Measurements from ENCODE around the gene SERPINB2. TPM values are rescaled to one million over a fixed set of nuclear protein-coding genes. Genes with fewer than 3 reads are reported as not detected.

The SERPINB2 gene
- total and polyA plus RNA-seq, 10 of the 15 experiments (the other 5 are each of a cell fraction or from before 2014, with no cell fraction given): 9.6 to 25.3 (median 14.0) TPM

DNA sequence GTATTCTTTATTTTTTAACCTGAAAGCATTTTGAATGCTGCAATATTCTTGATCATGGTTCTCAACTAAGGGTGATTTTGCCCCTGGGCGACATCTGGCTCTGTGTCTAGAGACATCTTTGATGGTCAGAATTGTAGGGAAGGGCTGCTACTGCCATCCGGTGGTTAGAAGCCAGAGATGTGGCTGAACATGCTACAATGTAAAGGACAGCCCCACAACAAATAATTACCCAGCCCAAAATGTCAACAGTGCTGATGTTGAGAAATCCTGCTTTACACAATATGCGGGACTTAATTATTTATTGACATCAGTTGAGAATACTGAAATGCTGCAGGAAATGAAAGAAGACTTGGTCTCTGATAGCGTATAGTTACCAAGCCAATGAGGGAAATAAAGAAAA is 37.5 kb upstream of the SERPINB2 start (continued):
- TF ChIP-seq, protein P1, sequence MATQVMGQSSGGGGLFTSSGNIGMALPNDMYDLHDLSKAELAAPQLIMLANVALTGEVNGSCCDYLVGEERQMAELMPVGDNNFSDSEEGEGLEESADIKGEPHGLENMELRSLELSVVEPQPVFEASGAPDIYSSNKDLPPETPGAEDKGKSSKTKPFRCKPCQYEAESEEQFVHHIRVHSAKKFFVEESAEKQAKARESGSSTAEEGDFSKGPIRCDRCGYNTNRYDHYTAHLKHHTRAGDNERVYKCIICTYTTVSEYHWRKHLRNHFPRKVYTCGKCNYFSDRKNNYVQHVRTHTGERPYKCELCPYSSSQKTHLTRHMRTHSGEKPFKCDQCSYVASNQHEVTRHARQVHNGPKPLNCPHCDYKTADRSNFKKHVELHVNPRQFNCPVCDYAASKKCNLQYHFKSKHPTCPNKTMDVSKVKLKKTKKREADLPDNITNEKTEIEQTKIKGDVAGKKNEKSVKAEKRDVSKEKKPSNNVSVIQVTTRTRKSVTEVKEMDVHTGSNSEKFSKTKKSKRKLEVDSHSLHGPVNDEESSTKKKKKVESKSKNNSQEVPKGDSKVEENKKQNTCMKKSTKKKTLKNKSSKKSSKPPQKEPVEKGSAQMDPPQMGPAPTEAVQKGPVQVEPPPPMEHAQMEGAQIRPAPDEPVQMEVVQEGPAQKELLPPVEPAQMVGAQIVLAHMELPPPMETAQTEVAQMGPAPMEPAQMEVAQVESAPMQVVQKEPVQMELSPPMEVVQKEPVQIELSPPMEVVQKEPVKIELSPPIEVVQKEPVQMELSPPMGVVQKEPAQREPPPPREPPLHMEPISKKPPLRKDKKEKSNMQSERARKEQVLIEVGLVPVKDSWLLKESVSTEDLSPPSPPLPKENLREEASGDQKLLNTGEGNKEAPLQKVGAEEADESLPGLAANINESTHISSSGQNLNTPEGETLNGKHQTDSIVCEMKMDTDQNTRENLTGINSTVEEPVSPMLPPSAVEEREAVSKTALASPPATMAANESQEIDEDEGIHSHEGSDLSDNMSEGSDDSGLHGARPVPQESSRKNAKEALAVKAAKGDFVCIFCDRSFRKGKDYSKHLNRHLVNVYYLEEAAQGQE (IDR thresholded peaks at IDR 0.05; ENCODE audit: low read depth, low read length): no peak
- TF ChIP-seq NRF1 (conservative IDR thresholded peaks at IDR 0.05; ENCODE audit: low read depth, low read length): no peak
- no peak for TF ChIP-seq RAD51 (IDR thresholded peaks at IDR 0.05)
- no peak for TF ChIP-seq IKZF2 (IDR thresholded peaks at IDR 0.05)

DNA sequence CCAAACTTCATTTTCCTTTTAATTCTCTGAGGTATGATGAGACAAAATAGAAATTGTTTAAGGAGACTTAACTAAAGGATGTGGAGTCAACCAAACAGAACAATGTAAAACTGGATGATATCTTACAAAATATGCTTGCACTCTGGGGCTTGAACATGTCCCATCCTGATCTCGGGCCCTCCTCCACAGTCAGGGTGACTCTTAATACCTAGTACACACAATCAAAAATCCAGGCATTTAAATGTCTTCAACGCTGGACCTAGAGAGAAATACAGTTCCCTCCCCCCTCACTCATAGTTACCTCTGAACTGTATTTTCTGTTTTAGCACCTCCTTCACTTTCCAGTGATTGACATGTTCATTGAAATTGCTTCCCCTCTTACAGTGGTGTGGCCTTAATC is 36.9 kb upstream of the SERPINB2 start:
- ChIA-PET RAD21 (ENCODE audit: unreplicated experiment) (no interaction called here), SMC1A (ENCODE audit: uncharacterized antibody, unreplicated experiment) (no interaction called here), POLR2A (no interaction called here), CTCF (no interaction called here)
- ATAC-seq (no peak; the same call in 2 of the 3 replicates), DNase-seq (ENCODE audit: low read depth, low spot score) (no peak), FAIRE-seq (no peak)
- intact Hi-C loops (cut with micrococcal nuclease; ENCODE audit: unreplicated experiment): loop anchor here (1.0 kb wide), 1 partner anchor 86 kb away; no protein-coding TSS in a partner anchor
- in situ Hi-C loops (cut with MboI): no loop called here
- Histone ChIP-seq H2AFZ (ENCODE audit: control insufficient read depth, low read depth, low read length) (no peak overlapping the region), H3K4me3 (no peak overlapping the region), H3K27ac (ENCODE audit: control insufficient read depth, insufficient read depth) (no peak overlapping the region), H3K4me2 (ENCODE audit: control insufficient read depth, insufficient read depth) (no peak overlapping the region), H3K27me3 (replicated peaks in 1 of 2; ENCODE audit: control insufficient read depth in 2 of 2, insufficient read depth in 2 of 2, low read length in 1 of 2) (peaks cover 0 to 2% of the 10 kb centered on the region in 2 experiments; a peak in 2 of 4 replicates), H3K9ac (ENCODE audit: control insufficient read depth, insufficient read depth, low read length) (no peak overlapping the region), H3K9me3 (replicated peaks; ENCODE audit: control insufficient read depth, insufficient read depth, low read length) (no peaks in the 10 kb centered on the region), H3K79me2 (ENCODE audit: control insufficient read depth, insufficient read depth, low read length) (no peaks in the 10 kb centered on the region), H3K4me1 (ENCODE audit: control insufficient read depth, insufficient read depth, low read length) (no peaks in the 10 kb centered on the region), H3K36me3 (ENCODE audit: control insufficient read depth in 2 of 2, insufficient read depth in 2 of 2, low read length in 1 of 2) (no peaks in the 10 kb centered on the region), H4K20me1 (ENCODE audit: control insufficient read depth, insufficient read depth) (no peaks in the 10 kb centered on the region)
- WGBS (ENCODE audit: insufficient coverage, insufficient replicate concordance, low lambda C conversion rate, missing lambda C conversion rate): 39% methylated on average over 2 of the region's 2 CpGs
- BruUV-seq (replicated peaks): no TSS peak
- no peak for TF ChIP-seq ESRRA (IDR thresholded peaks at IDR 0.05; ENCODE audit: low read length)
- TF ChIP-seq, protein P2, sequence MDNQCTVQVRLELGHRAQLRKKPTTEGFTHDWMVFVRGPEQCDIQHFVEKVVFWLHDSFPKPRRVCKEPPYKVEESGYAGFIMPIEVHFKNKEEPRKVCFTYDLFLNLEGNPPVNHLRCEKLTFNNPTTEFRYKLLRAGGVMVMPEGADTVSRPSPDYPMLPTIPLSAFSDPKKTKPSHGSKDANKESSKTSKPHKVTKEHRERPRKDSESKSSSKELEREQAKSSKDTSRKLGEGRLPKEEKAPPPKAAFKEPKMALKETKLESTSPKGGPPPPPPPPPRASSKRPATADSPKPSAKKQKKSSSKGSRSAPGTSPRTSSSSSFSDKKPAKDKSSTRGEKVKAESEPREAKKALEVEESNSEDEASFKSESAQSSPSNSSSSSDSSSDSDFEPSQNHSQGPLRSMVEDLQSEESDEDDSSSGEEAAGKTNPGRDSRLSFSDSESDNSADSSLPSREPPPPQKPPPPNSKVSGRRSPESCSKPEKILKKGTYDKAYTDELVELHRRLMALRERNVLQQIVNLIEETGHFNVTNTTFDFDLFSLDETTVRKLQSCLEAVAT (IDR thresholded peaks at IDR 0.05): no peak
- TF ChIP-seq, protein P3, sequence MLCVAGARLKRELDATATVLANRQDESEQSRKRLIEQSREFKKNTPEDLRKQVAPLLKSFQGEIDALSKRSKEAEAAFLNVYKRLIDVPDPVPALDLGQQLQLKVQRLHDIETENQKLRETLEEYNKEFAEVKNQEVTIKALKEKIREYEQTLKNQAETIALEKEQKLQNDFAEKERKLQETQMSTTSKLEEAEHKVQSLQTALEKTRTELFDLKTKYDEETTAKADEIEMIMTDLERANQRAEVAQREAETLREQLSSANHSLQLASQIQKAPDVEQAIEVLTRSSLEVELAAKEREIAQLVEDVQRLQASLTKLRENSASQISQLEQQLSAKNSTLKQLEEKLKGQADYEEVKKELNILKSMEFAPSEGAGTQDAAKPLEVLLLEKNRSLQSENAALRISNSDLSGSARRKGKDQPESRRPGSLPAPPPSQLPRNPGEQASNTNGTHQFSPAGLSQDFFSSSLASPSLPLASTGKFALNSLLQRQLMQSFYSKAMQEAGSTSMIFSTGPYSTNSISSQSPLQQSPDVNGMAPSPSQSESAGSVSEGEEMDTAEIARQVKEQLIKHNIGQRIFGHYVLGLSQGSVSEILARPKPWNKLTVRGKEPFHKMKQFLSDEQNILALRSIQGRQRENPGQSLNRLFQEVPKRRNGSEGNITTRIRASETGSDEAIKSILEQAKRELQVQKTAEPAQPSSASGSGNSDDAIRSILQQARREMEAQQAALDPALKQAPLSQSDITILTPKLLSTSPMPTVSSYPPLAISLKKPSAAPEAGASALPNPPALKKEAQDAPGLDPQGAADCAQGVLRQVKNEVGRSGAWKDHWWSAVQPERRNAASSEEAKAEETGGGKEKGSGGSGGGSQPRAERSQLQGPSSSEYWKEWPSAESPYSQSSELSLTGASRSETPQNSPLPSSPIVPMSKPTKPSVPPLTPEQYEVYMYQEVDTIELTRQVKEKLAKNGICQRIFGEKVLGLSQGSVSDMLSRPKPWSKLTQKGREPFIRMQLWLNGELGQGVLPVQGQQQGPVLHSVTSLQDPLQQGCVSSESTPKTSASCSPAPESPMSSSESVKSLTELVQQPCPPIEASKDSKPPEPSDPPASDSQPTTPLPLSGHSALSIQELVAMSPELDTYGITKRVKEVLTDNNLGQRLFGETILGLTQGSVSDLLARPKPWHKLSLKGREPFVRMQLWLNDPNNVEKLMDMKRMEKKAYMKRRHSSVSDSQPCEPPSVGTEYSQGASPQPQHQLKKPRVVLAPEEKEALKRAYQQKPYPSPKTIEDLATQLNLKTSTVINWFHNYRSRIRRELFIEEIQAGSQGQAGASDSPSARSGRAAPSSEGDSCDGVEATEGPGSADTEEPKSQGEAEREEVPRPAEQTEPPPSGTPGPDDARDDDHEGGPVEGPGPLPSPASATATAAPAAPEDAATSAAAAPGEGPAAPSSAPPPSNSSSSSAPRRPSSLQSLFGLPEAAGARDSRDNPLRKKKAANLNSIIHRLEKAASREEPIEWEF (IDR thresholded peaks at IDR 0.05; ENCODE audit: insufficient replicate concordance, low read depth, low read length): no peak
- TF ChIP-seq POLR2AphosphoS5 (IDR thresholded peaks at IDR 0.05; ENCODE audit: low read length): no peak
- TF ChIP-seq STAT3 (IDR thresholded peaks at IDR 0.05; ENCODE audit: low read depth, low read length): no peak

Data from GM12878 (cell line).